Neural cell (in vitro differentiated cells): ENCODE data around the gene CNTLN. TPM values are rescaled to one million over a fixed set of nuclear protein-coding genes. Genes with fewer than 3 reads are reported as not detected.
A peak's percentile ranks its signal among the peaks of the same experiment; 100 is the strongest.
"Not testable (repeated sequence)": the region's sequence is repeated elsewhere in the genome, so short reads cannot be mapped to it uniquely, and the experiment has no call there.

ENCODE experiments used
- H2AFZ ChIP-seq: fragments of 200-600, 300-800 bp; sonication (generic), shearing (Covaris generic); 2 replicates; pipeline ENCODE4 v1.6.0; 2014; ENCODE audit warnings: low read depth, mild to moderate bottlenecking, antibody characterized with exemption, low read length, moderate library complexity
- H3F3A ChIP-seq: fragments of 200-600 bp; shearing (Covaris generic); 2 replicates; pipeline ENCODE4 v1.6.1; 2016; ENCODE audit warnings: mild to moderate bottlenecking, moderate library complexity, mixed read lengths, antibody characterized with exemption, low read length; ENCODE audit not compliant: insufficient read depth, poor library complexity, severe bottlenecking
- H3K27ac ChIP-seq: fragments of 200-600, 300-800 bp; sonication (generic), shearing (Covaris generic); 2 replicates; pipeline ENCODE4 v1.5.1; 2014; ENCODE audit warnings: mild to moderate bottlenecking, low read length, moderate library complexity
- H3K27me3 ChIP-seq: fragments of 300-800, 200-600 bp; sonication (generic), shearing (Covaris generic); 2 replicates; pipeline ENCODE4 v1.6.0; 2014; ENCODE audit warnings: mild to moderate bottlenecking, low read depth, low read length, moderate library complexity; ENCODE audit not compliant: insufficient read depth
- H3K36me3 ChIP-seq: fragments of 300-800, 200-600 bp; sonication (generic), shearing (Covaris generic); 2 replicates; pipeline ENCODE4 v1.5.1; 2014; ENCODE audit warnings: mild to moderate bottlenecking, antibody characterized with exemption, low read length, moderate library complexity; ENCODE audit not compliant: insufficient read depth
- H3K4me2 ChIP-seq: fragments of 300-800, 200-600 bp; sonication (generic), shearing (Covaris generic); 2 replicates; pipeline ENCODE4 v1.6.0; 2014; ENCODE audit warnings: mild to moderate bottlenecking, low read length
- H3K4me3 ChIP-seq: fragments of 300-800, 200-600 bp; sonication (generic), shearing (Covaris generic); 2 replicates; pipeline ENCODE4 v1.5.1; 2014; ENCODE audit warnings: mild to moderate bottlenecking, low read length, moderate library complexity
- H3K79me2 ChIP-seq: fragments of 200-600 bp; shearing (Covaris generic); replicated peaks from 2 replicates; pipeline ENCODE4 v1.6.0; 2014; ENCODE audit warnings: mild to moderate bottlenecking, low read length, moderate library complexity; ENCODE audit not compliant: insufficient read depth
- H3K9ac ChIP-seq: fragments of 300-800, 200-600 bp; sonication (generic), shearing (Covaris generic); 2 replicates; pipeline ENCODE4 v1.6.1; 2016; ENCODE audit warnings: mild to moderate bottlenecking, low read length, mixed read lengths
- H3K9me2 ChIP-seq: fragments of 200-600 bp; shearing (Covaris generic); 2 replicates; pipeline ENCODE4 v1.6.1; 2016; ENCODE audit warnings: mild to moderate bottlenecking, low read length, mixed read lengths; ENCODE audit not compliant: insufficient read depth
- H3K9me3 ChIP-seq: fragments of 200-600, 300-800 bp; sonication (generic), shearing (Covaris generic); 2 replicates; pipeline ENCODE4 v1.6.1; 2016; ENCODE audit warnings: mild to moderate bottlenecking, mixed run types, low read length, moderate library complexity, mixed read lengths
- H4K20me1 ChIP-seq: fragments of 200-600 bp; shearing (Covaris generic); 2 replicates; pipeline ENCODE4 v1.6.1; 2016; ENCODE audit warnings: mild to moderate bottlenecking, mixed run types; ENCODE audit not compliant: insufficient read depth
- CTCF ChIP-seq: fragments of 450-650 bp; IDR thresholded peaks from 2 replicates; pipeline ENCODE4 v1.5.1; 2014; ENCODE audit warnings: antibody characterized with exemption, mild to moderate bottlenecking, moderate library complexity; ENCODE audit not compliant: poor library complexity, severe bottlenecking
- EP300 ChIP-seq: fragments of 450-650 bp; conservative IDR thresholded peaks from 2 replicates; pipeline ENCODE4 v1.6.1; 2014; ENCODE audit warnings: antibody characterized with exemption, mild to moderate bottlenecking, moderate library complexity; ENCODE audit not compliant: poor library complexity, severe bottlenecking
- EZH2 ChIP-seq: fragments of 200-600, 300-800 bp; shearing (Covaris generic), sonication (generic); IDR thresholded peaks from 2 replicates; pipeline ENCODE4 v1.6.1; 2014; ENCODE audit warnings: antibody characterized with exemption, low read length, borderline replicate concordance, mild to moderate bottlenecking; ENCODE audit not compliant: insufficient read depth, poor library complexity, severe bottlenecking
- MXI1 ChIP-seq: fragments of 450-650 bp; conservative IDR thresholded peaks from 2 replicates; pipeline ENCODE4 v1.6.1; 2014; ENCODE audit warnings: antibody characterized with exemption, mild to moderate bottlenecking; ENCODE audit not compliant: poor library complexity, severe bottlenecking
- POLR2AphosphoS5 ChIP-seq: IDR thresholded peaks from 2 replicates; pipeline ENCODE4 v1.6.1; 2012
- RAD21 ChIP-seq: fragments of 450-650 bp; conservative IDR thresholded peaks from 2 replicates; pipeline ENCODE4 v1.6.1; 2014; ENCODE audit warnings: antibody characterized with exemption, mild to moderate bottlenecking, moderate library complexity
- REST ChIP-seq: IDR thresholded peaks from 2 replicates; pipeline ENCODE4 v1.6.1; 2012; ENCODE audit warnings: borderline replicate concordance
- SMC3 ChIP-seq: fragments of 450-650 bp; conservative IDR thresholded peaks from 2 replicates; pipeline ENCODE4 v1.6.1; 2014; ENCODE audit warnings: antibody characterized with exemption, mild to moderate bottlenecking, moderate library complexity; ENCODE audit not compliant: poor library complexity
- TAF1 ChIP-seq: IDR thresholded peaks from 2 replicates; pipeline ENCODE4 v1.6.1; 2012; ENCODE audit warnings: low read depth
- polyA plus RNA-seq: library from polyadenylated mRNA; depleted of rRNA; stranded (reverse); fragments of >200 nt; gene quantifications from 2 replicates; pipeline ENCODE4 v1.2.3, GENCODE V29; 2014

Gene CNTLN
- polyA plus RNA-seq, 1 donor from 2014 or later: 5.0 TPM

- TF ChIP-seq EP300 (no peak), EZH2 (no peak), TAF1 (no peak), RAD21 (peak; percentile 62), MXI1 (no peak), CTCF (peak; percentile 53), REST (no peak), POLR2AphosphoS5 (no peak), SMC3 (peak; percentile 53)
- peak overlapping the region; percentile 18 for H2AFZ ChIP-seq
- H3K27ac ChIP-seq: peak overlapping the region; percentile 37
- no peak overlapping the region for H3K9ac ChIP-seq
- no peak overlapping the region for H3K4me3 ChIP-seq
- no peaks in the 10 kb centered on the region for H3K79me2 ChIP-seq
- no peaks in the 10 kb centered on the region for H3F3A ChIP-seq
- no peaks in the 10 kb centered on the region for H3K9me3 ChIP-seq
- no peaks in the 10 kb centered on the region for H3K36me3 ChIP-seq
- no peaks in the 10 kb centered on the region for H3K9me2 ChIP-seq
- no peaks in the 10 kb centered on the region for H3K27me3 ChIP-seq
- H4K20me1 ChIP-seq: no peaks in the 10 kb centered on the region
- peak overlapping the region; percentile 4 for H3K4me2 ChIP-seq
Observed at GRCh38 chr9:17521100-17521855, 386.4 kb downstream of the CNTLN start.

- H3K4me3 ChIP-seq, H3K27me3 ChIP-seq, H3K9me2 ChIP-seq, H4K20me1 ChIP-seq, H3K79me2 ChIP-seq, H3K36me3 ChIP-seq, H3K4me2 ChIP-seq, H3K27ac ChIP-seq, H2AFZ ChIP-seq, H3K9ac ChIP-seq, H3F3A ChIP-seq, H3K9me3 ChIP-seq: not testable (repeated sequence)
Observed at GRCh38 chr9:17526726-17527125, 391.9 kb downstream of the CNTLN start.
